ENCODE measurements around the gene DTNA.
"Not testable (repeated sequence)": the region's sequence is repeated elsewhere in the genome, so short reads cannot be mapped to it uniquely, and the experiment has no call there.

The DTNA gene

GRCh38 chr18:34864836-34865497 lies 154.9 kb downstream of the DTNA start:
- DNase-seq = no peak

- no peak for DNase-seq
Observed at GRCh38 chr18:34866310-34866709, 156.2 kb downstream of the DTNA start.

- no peak for DNase-seq
Observed at GRCh38 chr18:34866739-34867138, 156.6 kb downstream of the DTNA start.

- DNase-seq = no peak
Observed at GRCh38 chr18:34867520-34867919, 157.4 kb downstream of the DTNA start.

GRCh38 chr18:34870555-34871310 lies 160.6 kb downstream of the DTNA start:
- DNase-seq = no peak

- DNase-seq = no peak
Observed at GRCh38 chr18:34871435-34871834, 161.3 kb downstream of the DTNA start.

GRCh38 chr18:34872066-34872465 lies 162.0 kb downstream of the DTNA start:
- no peak for DNase-seq

- DNase-seq = no peak
Observed at GRCh38 chr18:34873986-34874580, 164.0 kb downstream of the DTNA start.

- DNase-seq = no peak
Observed at GRCh38 chr18:34875150-34875549, 165.1 kb downstream of the DTNA start.

GRCh38 chr18:34880403-34880802 lies 170.3 kb downstream of the DTNA start:
- no peak for DNase-seq

- no peak for DNase-seq
Observed at GRCh38 chr18:34880882-34881834, 171.1 kb downstream of the DTNA start.

GRCh38 chr18:34884436-34884835 lies 174.3 kb downstream of the DTNA start:
- no peak for DNase-seq

GRCh38 chr18:34886177-34886576 lies 176.1 kb downstream of the DTNA start:
- no peak for DNase-seq

GRCh38 chr18:34887881-34888580 lies 177.9 kb downstream of the DTNA start:
- DNase-seq = no peak

GRCh38 chr18:34890486-34891085 lies 180.5 kb downstream of the DTNA start:
- no peak for DNase-seq

GRCh38 chr18:34892379-34892778 lies 182.3 kb downstream of the DTNA start:
- no peak for DNase-seq

GRCh38 chr18:34893239-34893638 lies 183.1 kb downstream of the DTNA start:
- DNase-seq = no peak

GRCh38 chr18:34901299-34901698 lies 191.2 kb downstream of the DTNA start:
- no peak for DNase-seq

- no peak for DNase-seq
Observed at GRCh38 chr18:34904994-34905393, 194.9 kb downstream of the DTNA start.

GRCh38 chr18:34906985-34907384 lies 196.9 kb downstream of the DTNA start:
- DNase-seq = not testable (repeated sequence)

GRCh38 chr18:34909637-34910364 lies 199.7 kb downstream of the DTNA start:
- no peak for DNase-seq

Measured in activated CD4-positive, CD25-positive, alpha-beta regulatory T cell treated with anti-CD3 and anti-CD28 coated beads, Interleukin-2, amount 50 U/mL, for 72 hours (primary cell).